A549 (cell line): ENCODE results near the gene PANX1.

Experiments used
- CTCF ChIP-seq: fragments of >200 bp; sonication (Bioruptor Twin); formaldehyde crosslinking; IDR thresholded peaks from 3 replicates; pipeline ENCODE4 v1.5.1; 2016
- EP300 ChIP-seq, 2 experiments: fragments of >200 bp; sonication (Bioruptor Twin); formaldehyde crosslinking; IDR thresholded peaks; 2 replicates in 1 of 2; 3 replicates in 1 of 2; pipeline ENCODE4 v1.6.1; 2016 to 2017
- TF ChIP-seq, protein P1 (sequence below): IDR thresholded peaks from 2 replicates; pipeline ENCODE4 v1.6.1; 2012

DNA sequence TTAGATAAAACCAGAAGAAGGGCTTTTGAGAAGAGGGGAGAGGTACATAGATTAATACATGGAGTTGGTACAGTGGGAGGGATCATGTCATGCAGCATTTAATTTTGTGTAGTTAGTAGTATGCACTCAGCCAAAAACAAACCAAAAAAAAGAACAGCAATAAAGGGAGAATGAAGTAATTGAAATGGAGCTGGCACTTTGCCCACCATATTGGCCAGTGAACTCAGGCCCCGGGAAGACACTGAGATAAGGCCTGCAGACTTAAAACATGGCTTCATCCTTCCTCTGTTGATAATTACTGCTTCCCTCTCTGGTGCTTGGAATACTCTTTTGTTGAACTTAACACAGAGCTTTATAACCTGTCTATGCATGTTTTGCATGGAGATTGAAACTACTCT, 3.1 kb downstream of the PANX1 start:
- no peak for TF ChIP-seq EP300 (IDR thresholded peaks at IDR 0.05)
- TF ChIP-seq CTCF: no peak
- TF ChIP-seq, protein P1, sequence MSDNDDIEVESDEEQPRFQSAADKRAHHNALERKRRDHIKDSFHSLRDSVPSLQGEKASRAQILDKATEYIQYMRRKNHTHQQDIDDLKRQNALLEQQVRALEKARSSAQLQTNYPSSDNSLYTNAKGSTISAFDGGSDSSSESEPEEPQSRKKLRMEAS: no peak
